HG02623 (cell line): ENCODE results near the gene FOXRED1.
"Not testable (repeated sequence)": the region's sequence is repeated elsewhere in the genome, so short reads cannot be mapped to it uniquely, and the experiment has no call there.

ENCODE experiments used
- ATAC-seq: cut with Tn5 transposase; IDR thresholded peaks from one replicate; pipeline ENCODE4 v1.9.1; 2021; ENCODE audit warnings: moderate library complexity; ENCODE audit not compliant: unreplicated experiment

FOXRED1 gene

DNA sequence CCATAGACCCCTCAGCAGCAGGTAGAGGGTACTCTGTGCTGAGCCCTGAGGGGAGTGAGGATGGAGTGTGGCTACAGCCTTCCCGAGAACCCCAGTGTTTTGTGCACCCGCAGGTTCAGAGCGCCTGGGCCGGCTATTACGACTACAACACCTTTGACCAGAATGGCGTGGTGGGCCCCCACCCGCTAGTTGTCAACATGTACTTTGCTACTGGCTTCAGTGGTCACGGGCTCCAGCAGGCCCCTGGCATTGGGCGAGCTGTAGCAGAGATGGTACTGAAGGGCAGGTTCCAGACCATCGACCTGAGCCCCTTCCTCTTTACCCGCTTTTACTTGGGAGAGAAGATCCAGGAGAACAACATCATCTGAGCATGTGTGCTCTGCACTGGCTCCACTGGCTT, 8.4 kb downstream of the FOXRED1 start:
- no peak for ATAC-seq

GRCh38 chr11:126277780-126278179, 8.8 kb downstream of the FOXRED1 start:
- no peak for ATAC-seq

- ATAC-seq = no peak
These were observed 10.2 kb downstream of the FOXRED1 start for GRCh38 chr11:126279191-126279590.

GRCh38 chr11:126280595-126280994, 11.6 kb downstream of the FOXRED1 start:
- ATAC-seq = no peak

DNA sequence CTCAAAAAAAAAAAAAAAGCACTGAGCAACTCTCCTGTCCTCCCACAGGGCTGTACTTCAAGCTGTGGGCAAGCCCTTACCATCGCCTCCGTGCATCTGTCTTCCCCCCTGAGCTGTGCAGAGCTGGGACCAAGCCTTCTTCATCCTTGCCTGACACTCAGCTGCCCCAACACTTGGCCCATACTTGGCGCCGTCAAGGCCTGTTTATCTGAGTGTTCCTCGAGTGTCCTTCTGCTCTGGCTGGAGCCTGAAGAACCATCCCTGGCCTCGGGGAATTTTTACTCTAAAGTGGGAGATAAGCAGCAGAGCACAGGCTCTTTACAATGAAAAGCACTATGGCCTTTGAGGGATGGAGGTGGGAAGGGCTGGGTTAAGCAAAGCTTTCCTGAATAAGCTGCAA, 12.3 kb downstream of the FOXRED1 start:
- ATAC-seq = no peak

DNA sequence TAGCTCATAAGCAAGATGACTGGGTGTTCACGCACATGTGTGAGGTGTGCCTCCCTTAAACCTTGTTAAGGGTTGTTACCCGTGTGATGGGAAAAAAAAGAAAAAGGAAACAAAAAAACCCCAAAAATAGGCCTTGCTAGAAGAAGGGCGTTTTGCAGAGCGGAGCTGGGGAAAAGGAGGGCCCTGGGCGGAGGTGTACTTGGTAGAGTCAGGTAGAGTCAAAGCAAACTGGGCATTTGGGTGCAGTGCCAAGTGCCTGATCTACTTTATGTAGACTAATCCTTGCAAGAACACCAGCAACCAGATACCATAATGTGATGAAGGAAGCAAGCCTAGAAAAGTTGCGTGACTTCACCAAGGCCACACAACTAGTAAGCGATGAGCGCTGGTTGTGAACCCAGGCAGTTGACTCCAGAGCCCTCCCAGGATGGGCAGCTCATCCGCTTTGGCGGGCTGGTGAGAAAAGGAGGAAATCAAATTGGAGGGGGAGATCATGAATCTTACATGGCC, 12.8 kb downstream of the FOXRED1 start:
- ATAC-seq = no peak

DNA sequence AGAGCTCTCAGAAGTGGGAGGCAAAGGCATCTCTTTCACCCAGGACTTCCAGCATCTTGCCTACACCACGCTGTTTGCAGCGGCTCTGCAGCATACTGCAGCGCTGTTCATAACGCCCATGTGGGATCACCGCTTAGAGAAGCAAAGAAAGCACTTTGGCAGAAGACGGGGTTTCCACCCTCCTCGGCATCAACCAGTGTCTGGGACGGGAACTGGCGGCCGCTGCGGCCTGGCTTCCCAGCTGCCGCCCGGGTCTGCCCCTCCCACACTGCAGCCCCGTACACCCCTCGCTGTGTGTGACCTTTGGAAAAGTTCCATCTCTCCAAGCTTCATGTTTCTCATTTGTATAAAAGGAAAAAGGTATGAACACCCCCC, 13.4 kb downstream of the FOXRED1 start:
- ATAC-seq = no peak

DNA sequence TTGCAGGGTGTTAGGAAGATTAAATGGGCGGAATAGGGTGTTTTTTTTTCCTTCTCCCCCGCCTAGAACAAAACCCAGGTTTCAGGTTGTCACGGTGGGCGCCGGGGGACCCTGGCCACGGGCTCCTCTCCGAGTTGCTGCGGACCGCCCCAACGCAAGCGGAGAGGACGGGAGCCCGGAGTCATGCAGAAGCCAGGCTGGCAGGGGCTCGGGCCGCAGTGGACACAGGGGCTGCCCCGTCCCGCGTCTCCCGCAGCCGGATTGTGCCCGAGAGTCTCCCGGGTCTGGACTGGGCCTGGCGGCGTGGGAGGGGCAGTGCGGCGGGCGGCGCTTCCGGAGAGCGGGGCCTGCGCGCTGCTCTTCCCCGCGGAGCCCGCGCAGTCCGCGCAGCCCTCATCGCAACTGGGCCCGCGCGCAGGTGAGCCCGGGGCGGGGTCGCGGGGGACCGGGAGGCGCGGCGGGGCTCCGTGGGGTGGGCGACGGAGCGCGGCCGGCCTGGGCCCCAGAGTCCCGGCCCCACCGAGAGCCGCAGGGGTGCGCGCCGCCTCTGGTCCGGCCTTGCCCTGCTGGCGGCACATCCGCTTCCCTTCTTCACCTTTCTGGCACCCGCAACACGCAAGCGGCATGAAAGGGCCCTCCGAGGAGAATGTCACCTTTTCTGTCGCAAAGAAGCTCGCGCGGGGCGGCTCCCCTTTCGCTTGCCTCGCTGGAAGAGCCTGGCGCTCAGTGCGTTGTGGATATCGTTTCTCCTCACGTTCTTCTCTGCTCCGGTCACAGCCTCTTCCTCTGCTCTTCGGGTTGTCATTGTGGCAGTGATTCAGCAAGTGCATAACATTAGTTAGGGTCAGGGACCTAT, 14.0 kb downstream of the FOXRED1 start, which contains the start of gene TIRAP:
Gene TIRAP, plus strand, starts transcription at position 358 of the 856 bp plus-strand sequence. CDS start 7,802 bp downstream, outside the sequence.
- peak; percentile 68 for ATAC-seq

DNA sequence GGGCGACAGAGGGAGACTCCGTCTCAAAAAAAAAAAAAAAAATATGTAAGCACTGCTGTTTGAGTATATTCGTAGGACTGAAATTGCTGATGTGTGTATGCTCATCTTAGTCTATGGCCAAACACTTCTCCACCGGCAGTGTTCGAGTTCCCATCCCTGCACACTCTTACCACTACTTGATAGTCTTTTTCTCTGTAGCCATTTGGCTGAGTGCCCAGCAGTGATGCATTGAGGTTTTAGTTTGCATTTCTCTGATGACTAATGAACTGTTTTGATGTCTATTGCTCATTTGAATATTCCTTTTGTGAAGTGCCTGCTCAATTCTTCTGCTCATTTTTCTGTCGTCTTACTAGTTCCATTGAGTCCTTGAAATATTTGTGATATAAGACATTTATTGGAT, 15.9 kb downstream of the FOXRED1 start:
- peak; percentile 43 for ATAC-seq

- ATAC-seq = no peak
These were observed 19.3 kb downstream of the FOXRED1 start for GRCh38 chr11:126288237-126288636.

DNA sequence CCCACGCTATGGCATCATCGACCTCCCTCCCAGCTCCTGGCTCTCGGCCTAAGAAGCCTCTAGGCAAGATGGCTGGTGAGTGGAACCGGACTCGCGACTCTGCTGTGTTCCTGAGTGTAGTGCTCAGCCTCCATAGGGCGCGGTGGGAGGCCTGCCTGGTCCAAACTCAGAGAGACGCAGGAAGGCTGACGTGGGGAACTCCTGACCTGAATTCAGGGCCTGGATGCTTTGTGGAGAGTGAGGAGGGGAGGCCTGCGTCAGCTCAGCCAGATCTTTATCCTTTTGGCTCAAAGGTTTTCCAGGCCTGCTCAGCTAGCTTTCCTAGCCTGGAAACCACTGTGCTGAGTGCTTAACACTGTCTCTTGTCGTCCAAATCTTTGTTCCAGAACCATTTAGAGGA, 21.9 kb downstream of the FOXRED1 start:
- no peak for ATAC-seq

DNA sequence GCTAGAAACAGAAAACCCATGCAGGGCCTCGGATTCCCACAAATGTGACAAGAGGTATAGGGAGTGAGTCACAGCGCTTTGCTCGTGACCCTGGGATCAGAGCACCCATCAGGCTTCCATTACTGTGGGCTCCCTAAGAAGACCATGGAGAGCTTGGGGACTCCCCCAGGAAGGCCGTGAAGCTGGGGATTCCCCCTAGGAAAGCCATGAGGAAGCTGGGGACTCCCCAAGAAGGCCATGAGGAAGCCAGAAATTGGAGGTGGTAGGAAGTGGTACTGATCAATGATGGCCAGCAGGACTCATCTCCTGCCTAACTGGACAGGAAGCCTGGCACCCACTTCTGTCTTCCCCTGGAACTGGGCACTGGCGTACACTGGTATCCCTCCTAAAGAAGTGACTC, 24.8 kb downstream of the FOXRED1 start:
- ATAC-seq = no peak

- no peak for ATAC-seq
These were observed 28.1 kb downstream of the FOXRED1 start for GRCh38 chr11:126297004-126297403.

DNA sequence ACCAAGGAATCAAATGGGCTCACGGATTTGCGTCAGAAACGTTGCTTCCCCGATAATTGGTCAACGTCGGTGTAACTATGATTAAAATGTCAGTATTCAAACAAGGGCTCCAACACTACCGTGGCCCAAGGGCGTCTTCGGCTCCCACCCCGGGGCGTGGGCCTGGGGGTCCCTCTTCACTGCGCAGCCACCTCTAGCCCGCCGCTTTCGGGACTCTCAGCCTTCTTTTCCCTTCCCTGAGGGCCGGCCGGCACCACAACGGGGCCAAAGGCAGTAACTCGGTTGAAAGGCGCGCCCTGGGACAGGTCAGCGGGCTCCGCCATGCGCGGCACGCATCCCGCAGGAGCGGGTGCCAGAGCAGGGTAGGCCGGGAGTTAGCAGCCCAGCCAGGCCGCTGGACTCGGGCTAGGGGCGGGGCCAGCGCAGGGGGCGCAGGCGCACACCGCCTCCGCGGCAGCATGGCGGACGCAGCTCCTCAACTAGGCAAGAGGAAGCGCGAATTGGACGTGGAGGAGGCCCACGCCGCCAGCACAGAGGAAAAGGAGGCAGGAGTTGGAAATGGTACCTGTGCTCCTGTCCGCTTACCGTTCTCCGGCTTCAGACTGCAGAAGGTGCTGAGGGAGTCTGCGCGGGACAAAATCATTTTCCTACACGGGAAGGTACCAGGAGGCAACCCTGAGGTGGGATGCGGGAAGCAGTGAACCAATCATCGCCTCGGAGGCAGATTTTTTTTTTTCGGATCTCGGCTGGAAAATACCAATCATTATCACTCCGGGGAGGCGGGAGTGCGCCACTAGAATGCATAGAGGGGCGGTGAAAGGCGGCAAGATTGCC, 34.9 kb downstream of the FOXRED1 start, which contains the start of gene DCPS:
Gene DCPS, plus strand, starts transcription at position 438 of the 834 bp plus-strand sequence. Its CDS starts 21 bp downstream, at position 459.
- ATAC-seq = peak; percentile 81

GRCh38 chr11:126304457-126305075, 35.6 kb downstream of the FOXRED1 start:
- ATAC-seq = peak; percentile 1

- peak; percentile 51 for ATAC-seq
These were observed 36.7 kb downstream of the FOXRED1 start for GRCh38 chr11:126305699-126306098.

GRCh38 chr11:126307706-126308105, 38.8 kb downstream of the FOXRED1 start:
- no peak for ATAC-seq

- no peak for ATAC-seq
These were observed 39.3 kb downstream of the FOXRED1 start for GRCh38 chr11:126308271-126308671.

DNA sequence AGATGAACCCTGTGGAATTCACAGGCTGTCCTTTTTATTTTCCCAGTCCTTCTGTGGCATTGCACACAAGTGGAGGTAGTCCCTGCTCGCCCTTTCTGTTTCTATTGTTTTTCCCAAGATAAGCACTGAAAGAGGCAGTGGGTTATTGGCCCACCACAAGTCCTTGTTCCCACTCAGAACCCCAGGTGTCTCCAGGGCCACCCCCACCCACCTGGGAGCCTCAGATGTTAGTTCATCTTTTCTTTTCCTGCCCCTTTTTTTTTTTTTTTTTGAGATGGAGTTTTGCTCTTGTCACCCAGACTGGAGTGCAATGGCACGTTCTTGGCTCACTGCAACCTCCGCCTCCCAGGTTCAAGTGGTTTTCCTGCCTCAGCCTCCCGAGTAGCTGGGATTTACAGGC, 39.8 kb downstream of the FOXRED1 start:
- not testable (repeated sequence) for ATAC-seq

- peak; percentile 32 for ATAC-seq
These were observed 41.4 kb downstream of the FOXRED1 start for GRCh38 chr11:126310200-126310991.
